Fibroblast of peridontal ligament (primary cell): ENCODE results near the gene AKT1.

Experiments used
- DNase-seq: peaks from one replicate; pipeline ENCODE4 v3.0.0-alpha.2; 2010; ENCODE audit errors: extremely low read depth

AKT1 gene

DNA sequence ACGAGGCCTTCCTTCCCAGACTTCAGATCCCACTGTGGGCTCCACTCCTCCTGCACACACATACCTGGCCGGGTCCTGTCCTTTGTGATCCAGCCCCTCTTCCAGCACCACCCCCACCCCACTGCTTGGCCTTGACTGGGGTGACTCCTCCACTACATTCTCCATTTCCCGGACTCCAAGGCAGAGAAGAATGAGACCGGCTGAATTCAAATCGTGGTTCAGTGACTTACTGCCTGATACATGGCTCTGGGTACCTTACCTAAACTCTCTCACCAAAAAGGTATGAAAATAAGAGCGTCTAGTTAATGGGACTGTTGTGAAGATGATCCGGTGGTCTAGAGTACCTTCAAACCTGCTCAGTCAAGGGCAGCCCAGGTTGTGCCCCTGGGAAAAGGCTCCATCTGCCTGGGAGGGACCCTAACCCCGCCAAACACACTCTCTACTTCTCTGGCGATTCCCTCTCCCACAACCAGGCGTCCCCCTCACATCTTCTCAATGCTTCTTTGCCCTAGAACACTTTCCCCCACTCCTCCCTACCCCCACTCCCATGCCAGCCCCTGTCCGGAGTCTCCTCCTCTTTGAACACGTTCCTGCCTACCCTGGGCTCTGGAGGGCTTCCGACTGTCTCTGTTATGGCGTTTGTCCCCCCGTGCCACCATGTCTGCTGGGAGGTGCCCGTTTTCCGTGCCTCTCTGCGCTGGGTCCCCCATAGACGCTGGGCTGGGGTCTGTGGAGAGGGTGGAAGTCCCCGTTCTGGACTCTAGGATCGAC is 3.9 kb upstream of the AKT1 start:
- DNase-seq = peak; percentile 44

DNA sequence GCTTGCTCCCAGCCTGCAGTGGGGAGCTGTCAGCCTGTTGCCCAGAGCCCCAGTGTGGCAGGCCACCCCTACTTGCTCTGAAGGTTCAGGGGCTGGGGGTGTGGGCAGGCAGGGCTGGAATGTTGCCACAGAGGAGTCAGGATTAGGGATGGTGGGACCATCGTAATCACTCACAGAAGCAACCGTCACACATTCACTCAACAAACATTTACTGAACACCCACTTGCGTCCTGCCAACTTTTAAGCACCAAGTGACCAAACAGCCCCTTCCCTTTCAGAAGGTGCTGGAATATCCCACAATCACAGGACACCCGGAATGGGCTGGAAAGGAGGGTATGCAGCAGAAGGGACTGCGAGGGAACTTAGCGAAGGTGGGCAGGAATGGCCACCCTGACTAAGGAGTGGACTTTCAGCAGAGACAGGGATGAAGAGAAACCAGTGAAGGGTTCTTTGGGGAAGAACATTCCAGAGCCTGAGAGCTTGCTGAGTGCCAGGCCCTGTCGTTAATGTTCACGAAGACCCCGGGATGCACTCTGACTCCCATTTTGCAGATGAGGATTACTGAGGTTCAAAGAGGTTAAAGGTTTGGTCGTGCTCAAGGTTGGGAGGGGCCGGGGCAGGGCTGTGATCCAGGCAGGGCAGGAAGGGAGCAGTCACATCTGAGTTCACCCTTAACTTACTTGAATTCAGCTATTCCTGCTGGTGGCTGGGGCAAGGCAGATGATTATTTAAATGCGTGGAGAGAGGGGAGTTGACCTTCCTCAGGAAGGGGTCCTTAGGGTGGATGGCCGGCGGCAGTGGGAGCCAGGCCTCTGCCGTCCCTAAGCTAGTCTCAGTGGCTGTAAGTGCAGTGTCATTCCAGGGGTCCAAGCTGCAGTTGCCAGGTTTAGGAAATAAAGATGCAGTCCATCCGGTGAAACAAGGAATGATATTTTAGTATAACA is 3.0 kb upstream of the AKT1 start:
- no peak for DNase-seq

DNA sequence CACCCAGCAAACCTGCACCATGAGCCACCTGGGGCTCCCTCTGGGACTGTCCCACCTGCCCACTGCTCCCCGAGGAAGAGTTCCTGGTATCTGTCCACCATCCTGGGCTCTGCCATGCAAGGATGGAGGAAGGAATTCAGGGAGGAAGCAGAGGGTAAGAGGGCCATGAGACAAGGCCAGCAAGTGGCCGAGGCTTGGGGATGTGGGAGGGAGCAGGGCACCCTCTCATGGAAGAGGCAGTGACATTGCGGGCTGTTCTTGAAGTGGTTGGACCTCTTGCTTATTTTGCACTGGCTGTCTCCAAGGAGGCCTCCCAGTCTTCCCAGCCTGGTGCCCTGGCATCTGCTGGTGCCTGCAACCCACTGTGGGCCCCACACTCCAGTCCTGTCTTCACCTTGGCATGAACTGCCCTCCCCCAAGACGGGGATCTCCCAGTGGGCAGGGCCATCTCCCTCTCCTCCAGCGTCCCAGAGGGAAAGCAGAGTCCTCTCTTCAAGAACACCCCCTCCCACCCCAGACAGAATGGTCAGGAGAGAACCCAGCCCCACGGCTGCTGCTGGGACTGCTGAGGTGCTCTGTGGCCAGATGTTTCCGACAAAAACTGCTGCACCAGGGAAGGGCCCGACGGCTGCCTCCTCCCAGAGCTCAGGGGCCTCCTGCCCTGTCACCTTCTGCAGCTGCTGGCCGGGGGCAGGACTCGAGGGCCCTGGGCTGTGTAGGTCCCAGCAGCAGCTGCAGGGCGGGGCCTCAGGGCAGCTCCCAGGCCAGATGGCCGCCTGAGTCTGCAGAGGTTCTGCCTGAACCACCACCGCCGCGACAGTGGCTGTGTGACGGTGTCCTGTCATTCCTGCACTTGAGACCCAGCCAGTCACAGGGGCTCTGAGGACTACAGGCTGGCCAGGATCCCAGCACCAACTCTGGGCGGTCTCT is 1.8 kb upstream of the AKT1 start:
- DNase-seq = no peak

DNA sequence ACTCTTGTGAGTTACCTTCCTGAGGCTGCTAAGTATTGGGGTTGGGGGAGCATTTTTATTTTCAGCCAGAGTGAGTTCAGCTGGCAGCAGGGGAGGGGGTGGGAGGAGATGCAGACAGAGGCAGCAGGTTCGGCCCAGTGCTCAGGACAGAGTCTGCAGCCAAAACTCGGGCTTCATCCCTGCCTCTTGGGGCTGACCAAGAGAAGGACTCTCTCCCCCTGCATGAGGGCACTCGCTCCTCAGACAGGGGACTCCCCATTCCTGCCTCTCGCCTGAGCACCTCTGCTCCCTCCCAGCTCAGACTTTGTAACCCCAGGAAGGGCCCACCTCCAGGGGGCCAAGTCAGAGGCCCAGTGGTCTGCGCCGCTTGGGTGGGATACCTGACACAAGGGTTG is 1.1 kb upstream of the AKT1 start:
- no peak for DNase-seq

DNA sequence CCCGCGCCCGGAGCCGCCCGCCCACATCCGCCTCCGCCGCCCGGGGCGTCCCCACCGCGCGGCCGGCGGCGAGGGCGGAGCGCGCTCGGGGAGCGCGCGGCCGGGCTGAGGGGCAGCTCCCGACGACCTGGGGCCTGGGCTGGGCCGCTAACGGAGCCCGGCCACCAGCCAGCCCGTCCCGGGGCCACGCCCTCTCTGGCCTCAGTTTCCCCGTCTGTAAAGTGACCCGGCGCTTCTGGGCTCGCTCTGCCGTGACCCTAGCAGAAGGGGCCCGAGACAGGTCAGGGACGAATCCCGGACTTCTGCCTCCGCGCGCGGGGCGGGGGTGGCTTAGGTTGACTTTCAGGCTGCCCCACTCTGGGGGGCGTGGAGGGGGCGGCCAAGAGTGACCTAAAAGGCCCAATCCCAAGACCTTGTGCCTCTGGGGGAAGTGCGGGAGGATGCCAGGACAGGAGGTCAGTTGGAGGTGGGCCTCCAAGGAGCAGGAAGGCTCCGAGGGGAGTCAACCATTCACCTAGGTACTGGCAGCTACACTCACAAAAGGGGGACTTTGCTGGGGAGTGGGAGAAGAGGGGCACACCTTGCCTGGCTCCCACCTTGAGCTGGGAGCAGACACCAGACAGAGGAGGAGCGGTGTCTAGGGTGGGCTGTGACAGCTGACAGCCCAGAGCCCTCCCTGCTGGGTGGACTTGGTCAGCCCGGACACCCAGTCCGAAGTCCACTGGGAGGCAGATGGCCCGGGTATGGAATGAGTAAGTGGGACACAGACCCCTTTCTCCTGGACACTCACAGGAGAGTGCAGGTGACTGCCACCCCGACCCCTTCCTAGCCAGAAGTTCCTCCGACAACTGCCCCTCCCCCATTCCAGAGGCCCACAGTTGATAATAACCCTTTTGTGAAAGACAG is 486 bp upstream of the AKT1 start:
- DNase-seq = peak; percentile 5

DNA sequence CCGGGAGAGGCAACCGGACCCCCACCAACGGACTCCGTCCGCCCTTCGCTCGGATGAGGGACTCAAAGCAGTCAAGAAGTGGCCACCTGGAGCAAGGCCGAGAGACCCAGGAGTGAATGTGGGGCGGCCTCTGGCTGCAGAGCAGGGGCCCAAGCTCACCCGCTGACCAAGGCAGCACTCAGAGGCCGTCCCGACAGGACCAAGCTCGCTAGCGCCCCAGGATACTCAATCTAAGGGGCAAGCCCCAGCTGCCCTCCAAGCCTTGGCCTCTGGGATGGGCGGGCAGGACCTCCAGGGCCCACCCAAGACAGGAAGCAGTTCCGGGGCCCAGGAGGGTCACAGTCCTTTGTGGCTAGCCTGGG is 936 bp downstream of the AKT1 start:
- DNase-seq = peak; percentile 16

DNA sequence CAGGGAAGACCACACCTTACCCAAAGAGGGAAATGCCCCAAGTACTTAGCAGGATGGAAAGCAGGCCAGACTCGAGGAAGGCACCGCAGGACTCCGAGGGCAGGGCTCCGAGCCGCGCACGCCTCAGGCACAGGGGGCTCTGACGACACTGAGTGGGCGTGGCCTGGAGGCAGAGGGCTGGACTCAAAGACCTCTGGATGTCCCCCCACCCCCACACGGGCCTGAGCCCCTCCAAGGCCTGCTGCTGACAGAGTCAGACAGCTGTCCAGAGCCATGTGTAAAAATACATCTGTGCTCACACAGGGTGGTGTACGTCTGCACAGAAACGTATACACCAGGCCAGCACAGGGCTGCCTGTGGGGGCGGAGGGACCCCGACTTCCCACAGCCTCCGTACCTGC is 1.4 kb downstream of the AKT1 start:
- DNase-seq = peak; percentile 55

DNA sequence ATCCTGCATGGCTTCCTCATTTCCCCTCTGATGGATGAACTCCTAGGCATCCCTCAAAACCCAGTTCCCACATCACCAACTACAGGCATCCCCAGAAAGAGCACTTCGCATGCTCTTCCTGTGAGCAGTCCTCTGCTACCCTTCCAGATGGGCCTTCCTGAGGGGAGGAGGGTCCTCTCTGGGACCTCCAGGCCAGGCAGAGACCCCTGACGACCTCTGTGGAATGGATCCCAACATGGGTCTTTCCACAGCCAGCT is 1.9 kb downstream of the AKT1 start:
- DNase-seq = no peak

DNA sequence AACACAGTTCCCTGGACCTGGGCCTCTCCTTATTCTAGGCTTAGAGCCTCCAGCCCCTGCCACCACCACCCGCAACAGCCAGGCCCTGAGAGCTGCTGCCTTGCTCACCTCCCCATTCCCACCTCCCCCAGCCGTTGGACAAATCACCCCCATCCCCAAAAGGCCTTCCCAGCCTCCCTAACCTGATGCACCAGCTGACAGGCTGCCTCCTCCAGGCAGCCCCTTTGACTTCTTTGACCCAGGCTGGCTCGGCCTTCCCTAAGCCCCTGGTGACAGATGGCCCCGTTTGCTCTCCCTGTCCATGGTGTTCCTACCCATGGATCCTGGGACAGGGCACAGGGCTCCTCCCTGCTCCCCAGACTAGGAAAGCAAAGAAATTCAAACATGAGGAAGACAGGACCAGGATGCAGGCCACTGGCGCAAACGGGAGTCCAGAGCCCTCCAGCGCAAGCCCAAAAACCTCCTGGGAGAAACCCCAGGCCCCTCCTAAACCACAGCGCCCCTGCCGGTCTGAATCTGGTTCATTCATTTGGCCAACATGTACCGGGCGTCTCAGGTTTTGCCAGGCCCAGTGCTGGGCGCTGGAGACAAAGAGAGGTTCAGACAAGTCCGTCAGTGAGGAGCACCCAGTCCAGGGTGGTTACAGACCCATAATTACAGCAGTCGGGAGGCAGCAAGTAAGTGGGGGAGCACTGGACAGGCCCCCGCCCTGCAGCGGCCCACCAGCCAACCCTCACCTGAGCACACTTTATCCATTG is 2.4 kb downstream of the AKT1 start:
- DNase-seq = no peak

DNA sequence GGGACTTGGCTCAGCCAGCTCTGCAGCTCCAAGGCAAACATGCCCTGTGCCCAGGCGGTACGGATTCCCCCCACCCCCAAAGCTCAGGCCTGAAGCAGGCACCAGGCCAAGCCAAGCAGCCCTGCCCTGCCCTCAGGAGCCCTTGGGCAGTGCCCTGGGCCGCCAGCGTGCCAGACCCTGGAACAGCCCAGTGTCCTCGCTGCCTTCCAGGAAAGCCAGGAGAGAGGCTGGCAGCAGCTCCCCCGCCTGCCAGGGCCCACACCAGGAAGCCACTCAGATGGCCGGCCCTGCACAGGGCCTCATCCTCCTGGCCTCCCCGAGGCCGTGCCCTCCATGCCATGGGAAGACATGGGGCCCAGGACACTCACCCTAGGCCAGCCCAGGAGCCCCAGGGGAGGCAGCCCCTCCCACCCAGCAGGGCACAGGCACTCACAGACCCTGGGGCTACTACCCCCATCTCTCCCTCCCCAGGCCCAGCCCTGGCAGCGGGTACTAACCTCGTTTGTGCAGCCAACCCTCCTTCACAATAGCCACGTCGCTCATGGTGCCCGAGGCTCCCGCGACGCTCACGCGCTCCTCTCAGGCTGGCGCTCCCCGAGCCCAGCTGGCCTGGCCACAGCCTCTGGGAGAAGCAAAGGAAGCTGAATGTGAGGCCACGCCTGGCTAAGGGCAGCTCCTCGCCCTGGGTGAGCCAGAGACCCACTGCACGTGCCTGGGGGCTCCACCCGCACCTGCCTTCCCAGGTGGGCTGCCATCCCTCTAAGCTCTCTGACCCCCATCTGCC is 3.3 kb downstream of the AKT1 start:
- no peak for DNase-seq

DNA sequence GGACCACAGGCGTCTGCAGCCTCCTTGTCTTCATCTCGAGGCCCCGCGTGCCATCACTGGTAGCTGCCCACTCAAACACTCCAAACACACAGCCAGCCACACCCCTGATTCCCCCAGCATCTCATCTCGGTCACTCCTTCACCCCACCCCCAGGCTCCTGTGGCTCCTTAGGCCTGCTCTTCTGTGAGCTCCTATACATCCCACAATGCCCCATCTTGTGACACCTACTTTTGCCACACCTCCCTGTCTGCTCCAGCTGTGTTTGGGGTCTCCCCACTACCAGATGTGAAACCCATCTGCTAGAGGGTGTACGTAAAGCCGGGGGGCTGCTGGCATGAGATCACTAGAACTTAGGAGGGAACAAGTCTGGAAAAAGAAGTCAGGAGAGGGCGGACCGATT is 4.1 kb downstream of the AKT1 start:
- no peak for DNase-seq

DNA sequence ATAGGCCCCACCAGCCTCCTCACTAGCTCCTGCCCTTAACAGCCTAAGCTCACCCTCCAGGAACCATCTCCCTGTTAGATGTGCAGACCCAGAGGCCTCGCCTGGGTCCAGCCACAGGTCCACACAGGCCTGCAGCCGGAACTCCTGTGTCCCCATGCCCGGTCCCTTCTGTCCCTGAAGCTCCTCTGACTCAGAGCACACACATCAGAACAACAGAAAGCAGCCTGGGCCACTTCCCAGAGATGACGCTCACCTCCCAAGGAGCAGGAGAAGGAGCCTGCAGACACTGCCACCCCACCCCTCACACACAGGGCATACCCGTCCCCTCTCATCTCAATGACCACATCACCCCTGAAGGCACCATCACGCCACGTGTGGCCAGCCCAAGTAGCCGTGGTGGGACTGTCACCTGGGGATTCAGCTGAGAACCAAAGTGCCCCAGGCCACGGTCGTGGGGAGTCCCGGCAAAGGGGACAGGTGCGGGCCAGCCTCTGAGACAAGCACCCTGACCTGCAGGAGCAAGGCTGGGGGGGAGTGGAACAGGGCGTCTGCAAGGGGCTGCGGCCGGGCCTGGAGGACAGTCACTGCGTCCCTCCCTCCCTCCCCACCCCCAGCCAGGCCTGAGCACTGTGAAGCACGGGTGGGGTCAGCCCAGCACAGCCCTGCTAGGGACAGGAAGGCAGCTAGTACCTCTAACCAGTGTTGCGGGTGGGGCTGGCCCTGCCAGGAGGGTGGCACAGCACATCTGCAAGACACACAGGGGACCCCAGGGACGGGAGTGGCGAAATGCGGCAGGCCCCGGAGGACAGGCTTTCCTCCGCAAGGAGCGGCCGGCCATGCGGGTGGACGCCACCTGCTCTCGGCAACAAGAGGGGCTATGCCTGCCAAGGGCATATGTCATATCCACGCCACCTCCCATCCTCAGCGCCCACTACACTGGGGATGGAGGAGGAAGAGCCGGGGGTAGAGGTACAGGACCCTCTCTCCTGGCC is 5.5 kb downstream of the AKT1 start:
- DNase-seq = no peak

DNA sequence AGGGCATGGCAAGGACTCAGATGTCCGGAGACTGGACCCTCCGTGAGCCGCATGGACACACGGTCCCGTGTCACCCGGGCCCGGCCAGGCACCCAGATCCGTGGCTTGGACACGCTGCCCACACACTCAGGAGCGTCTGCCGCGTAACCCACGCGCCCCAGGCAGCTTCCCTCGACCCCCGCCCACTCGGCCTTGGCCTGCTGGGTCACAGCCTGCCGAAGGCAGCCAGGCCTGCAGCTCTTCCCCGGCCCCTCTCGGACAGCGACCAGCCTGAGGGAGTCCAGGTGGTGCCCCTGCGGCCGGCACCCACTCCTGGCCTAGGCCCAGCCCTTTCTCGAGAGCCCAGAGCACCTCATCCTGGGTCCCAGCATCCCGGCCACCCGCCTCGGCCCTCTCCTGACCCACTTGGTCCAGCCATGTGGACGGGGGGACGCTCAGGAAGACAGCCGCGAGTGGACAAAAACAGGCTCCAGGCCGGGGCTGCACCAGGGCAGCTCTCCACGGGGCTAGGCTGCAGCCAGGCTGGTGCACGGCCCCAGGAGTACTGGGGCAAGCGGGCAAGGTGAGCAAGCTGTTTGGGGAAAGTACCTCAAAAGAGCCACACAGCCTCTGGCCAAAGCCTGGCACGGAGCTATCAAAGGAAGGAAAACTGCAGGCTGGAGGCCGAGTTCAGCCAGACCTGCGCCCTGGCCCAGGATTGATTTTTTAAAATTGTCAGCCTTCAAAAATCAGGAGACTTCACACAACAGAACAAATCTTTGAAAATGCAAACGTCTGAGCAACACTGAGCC is 6.5 kb downstream of the AKT1 start:
- no peak for DNase-seq

DNA sequence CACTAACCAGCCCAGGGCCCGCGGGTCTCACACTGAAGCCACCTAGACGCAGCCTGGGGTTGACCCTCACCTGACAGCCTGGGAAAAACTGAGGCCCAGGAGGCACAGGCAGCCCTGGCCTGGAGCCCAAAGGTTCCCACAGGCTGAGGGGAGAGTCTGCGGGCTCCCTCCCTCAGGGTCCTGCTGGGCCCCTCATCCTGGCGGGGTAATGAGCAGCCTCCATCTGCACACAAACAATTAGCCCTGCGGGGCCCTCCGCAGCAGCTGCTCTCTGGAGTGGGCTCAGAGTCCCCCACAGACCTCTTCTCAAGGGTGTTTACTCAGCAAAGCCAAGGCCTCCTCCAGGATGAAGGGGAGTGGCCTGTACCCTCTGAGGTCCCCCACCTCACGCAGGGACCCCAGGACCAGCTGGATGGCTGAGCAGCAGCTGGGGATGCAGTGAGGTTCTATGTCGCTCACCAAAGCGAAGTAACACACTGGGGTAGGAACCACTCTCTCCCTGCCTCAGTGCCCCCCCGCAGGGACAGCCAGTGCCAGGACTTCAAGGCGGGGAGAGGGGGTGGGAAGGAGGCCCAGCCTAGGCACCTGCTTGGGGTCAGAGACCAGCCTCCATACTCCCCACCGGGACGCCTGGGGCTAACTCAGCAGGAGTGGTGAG is 7.3 kb downstream of the AKT1 start:
- no peak for DNase-seq

DNA sequence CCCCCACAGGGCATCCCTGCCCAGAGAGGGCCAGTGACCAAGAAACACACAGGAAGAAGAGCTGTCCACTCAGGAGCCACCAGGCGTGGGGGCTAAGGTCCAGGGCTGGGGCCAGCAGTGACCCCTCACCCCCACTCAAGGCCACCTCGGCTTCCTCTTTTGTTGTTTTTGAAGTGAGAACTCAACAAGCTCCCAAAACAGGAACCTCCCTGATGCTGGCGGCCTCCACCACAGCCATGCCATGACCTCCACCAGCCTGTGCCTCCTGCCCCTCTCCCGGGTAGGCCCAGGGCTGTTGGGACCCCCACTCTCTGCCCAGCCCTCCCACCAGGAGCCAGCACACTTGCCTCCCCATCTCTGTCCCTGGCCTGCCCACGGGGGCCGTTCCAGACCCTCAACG is 7.8 kb downstream of the AKT1 start:
- no peak for DNase-seq

DNA sequence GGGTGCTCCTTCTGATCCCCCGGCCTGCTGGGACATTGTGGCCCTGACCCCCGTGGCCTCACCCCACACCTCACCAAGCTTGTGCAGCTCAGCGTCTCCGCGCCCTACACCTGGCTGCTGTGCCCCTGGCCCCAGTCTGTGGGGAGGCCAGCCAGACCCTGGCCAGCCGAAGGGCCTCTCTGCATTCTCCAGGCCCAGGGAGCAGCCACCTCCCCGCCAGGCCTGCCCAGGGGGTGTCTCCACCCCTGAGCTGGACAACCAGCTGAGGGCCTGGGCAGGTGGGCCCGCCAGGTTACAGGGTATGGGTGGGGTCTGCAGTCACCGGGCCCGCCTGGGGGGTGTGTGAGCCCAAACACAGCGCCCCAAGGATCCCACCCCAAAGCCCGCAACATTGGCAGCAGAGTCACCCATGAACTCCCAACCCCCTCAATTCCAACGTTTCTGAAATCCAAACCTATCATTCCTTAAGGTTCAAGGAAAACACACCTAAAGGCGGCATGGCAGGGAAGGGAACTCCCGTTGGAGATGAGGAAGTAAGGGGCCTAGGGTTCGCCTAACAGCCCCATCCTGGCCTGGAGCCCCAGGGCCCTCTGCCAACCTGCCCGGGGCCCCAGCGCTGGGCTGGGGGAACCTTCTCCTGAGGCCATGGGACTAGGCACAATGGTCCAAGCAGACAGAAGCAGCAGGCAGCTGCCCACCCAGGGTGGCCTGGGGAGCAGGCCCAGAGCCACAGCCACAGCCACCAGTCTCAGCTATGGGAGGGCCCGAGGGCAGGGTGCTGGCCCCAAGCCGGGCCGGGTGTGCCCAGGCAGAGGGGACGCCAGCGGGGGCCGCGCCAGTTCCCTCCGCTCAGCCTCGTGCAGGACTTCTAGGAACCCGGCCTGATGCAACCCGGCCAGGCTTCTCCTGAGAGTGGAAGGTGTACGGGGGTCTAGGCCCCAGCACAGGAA is 8.5 kb downstream of the AKT1 start:
- no peak for DNase-seq
